Thymus (tissue), 11 donors: Measurements from ENCODE around the gene VPS13D. TPM values are rescaled to one million over a fixed set of nuclear protein-coding genes. Genes with fewer than 3 reads are reported as not detected.

Experiments
- DNase-seq, 9 donors: peaks; one replicate each; pipeline ENCODE4 v3.0.0-alpha.2; 2013; ENCODE audit warnings: low spot score in 9 of 9, low read depth in 6 of 9, missing footprints in 1 of 9
- H3K27ac ChIP-seq, 2 donors: one replicate each; pipeline ENCODE4 v1.5.1; 2013; ENCODE audit warnings: control low read depth in 1 of 2, low read depth in 1 of 2, low read length in 1 of 2, mild to moderate bottlenecking in 1 of 2, moderate library complexity in 1 of 2
- H3K27me3 ChIP-seq, 2 donors: one replicate each; pipeline ENCODE4 v1.5.1; 2013; ENCODE audit warnings: low read length in 1 of 2; ENCODE audit not compliant: control insufficient read depth in 2 of 2, insufficient read depth in 1 of 2
- H3K36me3 ChIP-seq, 2 donors: one replicate each; pipeline ENCODE4 v1.5.1; 2013; ENCODE audit warnings: low read length in 1 of 2, mild to moderate bottlenecking in 1 of 2, moderate library complexity in 1 of 2; ENCODE audit not compliant: control insufficient read depth in 2 of 2, insufficient read depth in 2 of 2
- H3K4me1 ChIP-seq, 2 donors: one replicate each; pipeline ENCODE4 v1.5.1; 2013; ENCODE audit warnings: low read length in 2 of 2; ENCODE audit not compliant: control insufficient read depth in 2 of 2, insufficient read depth in 2 of 2
- H3K4me3 ChIP-seq, 2 donors: one replicate each; pipeline ENCODE4 v1.5.1; 2013; ENCODE audit warnings: low read length in 2 of 2, control low read depth in 1 of 2, mild to moderate bottlenecking in 1 of 2
- H3K9me3 ChIP-seq, 2 donors: one replicate each; pipeline ENCODE4 v1.5.1; 2013; ENCODE audit warnings: low read length in 1 of 2, mild to moderate bottlenecking in 1 of 2; ENCODE audit not compliant: control insufficient read depth in 2 of 2, insufficient read depth in 1 of 2
- WGBS: extraction: QIAGEN DNeasy Blood & Tissue Kit; methylation state at CpG from one replicate; pipeline ENCODE4 v1.1.7; 2013; 5-methylcytosine and 5-hydroxymethylcytosine counted together
- polyA plus RNA-seq: library from polyadenylated mRNA; stranded (reverse); fragments of 200-250 nt; gene quantifications from one replicate; pipeline ENCODE4 v1.2.3, GENCODE V29; 2013
- total RNA-seq: library from RNA; stranded (reverse); fragments of 120-200 nt; gene quantifications from one replicate; pipeline ENCODE4 v1.2.4, GENCODE V29; 2013
- donor health status: healthy.

The VPS13D gene
- total and polyA plus RNA-seq, 2 donors: 10.2 to 21.7 TPM

GRCh38 chr1:12416744-12417143 is 186.9 kb downstream of the VPS13D start:
- H3K9me3 ChIP-seq: no peaks in the 10 kb centered on the region
- no peak overlapping the region for H3K4me3 ChIP-seq
- H3K4me1 ChIP-seq: peaks cover 15 to 16% of the 10 kb centered on the region in 2 donors
- WGBS: 98% methylated on average over 6 of the region's 6 CpGs
- H3K27ac ChIP-seq: peak overlapping the region; percentile 77 to 86
- no peaks in the 10 kb centered on the region for H3K27me3 ChIP-seq
- DNase-seq: no peak
- H3K36me3 ChIP-seq: peaks cover under 1 to 2% of the 10 kb centered on the region in 2 donors

GRCh38 chr1:12417389-12417788 is 187.6 kb downstream of the VPS13D start:
- peak; percentile 61 to 95 (median 82) for DNase-seq
- Histone ChIP-seq H3K36me3 (peaks cover 0 to 2% of the 10 kb centered on the region in 2 donors), H3K4me1 (peaks cover 15 to 16% of the 10 kb centered on the region in 2 donors), H3K9me3 (no peaks in the 10 kb centered on the region), H3K27ac (peak overlapping the region; percentile 77 to 86), H3K4me3 (no peak overlapping the region), H3K27me3 (no peaks in the 10 kb centered on the region)
- 18% methylated on average over 7 of the region's 7 CpGs for WGBS

GRCh38 chr1:12420171-12420570 is 190.3 kb downstream of the VPS13D start:
- Histone ChIP-seq H3K4me1 (peaks cover 15 to 19% of the 10 kb centered on the region in 2 donors), H3K27ac (no peak overlapping the region), H3K9me3 (no peaks in the 10 kb centered on the region), H3K4me3 (no peak overlapping the region), H3K27me3 (no peaks in the 10 kb centered on the region), H3K36me3 (peaks cover 0 to 2% of the 10 kb centered on the region in 2 donors)
- 55% methylated on average over 2 of the region's 2 CpGs for WGBS
- DNase-seq: no peak

DNA sequence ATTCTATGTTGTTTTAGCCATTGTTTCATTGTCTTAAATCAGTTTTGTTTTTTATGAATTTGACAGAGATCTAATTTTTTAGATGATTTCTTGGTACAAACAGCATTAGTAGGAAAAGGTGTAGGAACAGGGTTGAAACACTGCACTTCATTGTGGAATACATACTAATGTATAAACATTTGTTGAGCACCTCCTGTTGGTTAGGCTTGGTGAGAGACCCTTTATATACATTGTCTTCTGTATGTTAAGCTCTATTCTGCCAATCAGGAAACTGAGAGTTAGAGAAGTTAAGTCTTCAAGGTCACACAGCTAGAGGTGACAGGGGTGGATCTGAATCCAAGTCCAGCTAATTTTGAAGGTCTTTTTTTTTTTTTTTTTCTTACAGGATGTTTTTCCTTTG is 192.7 kb downstream of the VPS13D start:
- Histone ChIP-seq H3K36me3 (peaks cover 0 to 2% of the 10 kb centered on the region in 2 donors), H3K4me3 (no peak overlapping the region), H3K27me3 (no peaks in the 10 kb centered on the region), H3K4me1 (peaks cover 6 to 9% of the 10 kb centered on the region in 2 donors), H3K9me3 (no peaks in the 10 kb centered on the region), H3K27ac (no peak overlapping the region)
- peak in 1 of 9 donors; percentile 45 for DNase-seq

DNA sequence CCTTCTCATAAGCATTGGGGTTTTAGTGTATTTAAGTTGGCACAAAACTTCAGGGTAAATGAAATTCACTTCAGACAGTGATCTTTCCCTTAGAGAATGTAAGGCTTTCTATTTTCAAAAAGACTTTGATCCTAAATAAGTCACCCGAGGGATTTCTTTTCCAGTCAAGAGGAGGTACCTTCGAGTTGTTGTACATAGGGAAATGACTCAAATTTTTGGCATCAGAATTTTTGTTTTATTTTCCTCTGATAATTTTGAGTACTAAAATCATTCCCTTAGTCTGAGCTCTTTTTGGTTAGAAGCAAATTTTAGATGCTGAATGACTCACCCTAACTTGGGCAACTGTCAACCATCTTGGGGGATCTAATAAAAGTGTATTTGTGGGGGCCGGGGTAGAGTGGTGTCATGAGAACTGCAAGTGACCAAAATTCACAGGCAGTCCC is 194.3 kb downstream of the VPS13D start:
- DNase-seq: no peak
- Histone ChIP-seq H3K9me3 (no peaks in the 10 kb centered on the region), H3K27ac (no peak overlapping the region), H3K4me1 (peaks cover 0 to 3% of the 10 kb centered on the region in 2 donors), H3K4me3 (no peak overlapping the region), H3K27me3 (no peaks in the 10 kb centered on the region), H3K36me3 (no peaks in the 10 kb centered on the region)
- 94% methylated on average over 3 of the region's 3 CpGs for WGBS

GRCh38 chr1:12424793-12425192 is 195.0 kb downstream of the VPS13D start:
- H3K4me1 ChIP-seq: peaks cover 0 to 3% of the 10 kb centered on the region in 2 donors
- no peak overlapping the region for H3K27ac ChIP-seq
- no peak overlapping the region for H3K4me3 ChIP-seq
- H3K27me3 ChIP-seq: no peaks in the 10 kb centered on the region
- no peak for DNase-seq
- no peaks in the 10 kb centered on the region for H3K36me3 ChIP-seq
- no peaks in the 10 kb centered on the region for H3K9me3 ChIP-seq

DNA sequence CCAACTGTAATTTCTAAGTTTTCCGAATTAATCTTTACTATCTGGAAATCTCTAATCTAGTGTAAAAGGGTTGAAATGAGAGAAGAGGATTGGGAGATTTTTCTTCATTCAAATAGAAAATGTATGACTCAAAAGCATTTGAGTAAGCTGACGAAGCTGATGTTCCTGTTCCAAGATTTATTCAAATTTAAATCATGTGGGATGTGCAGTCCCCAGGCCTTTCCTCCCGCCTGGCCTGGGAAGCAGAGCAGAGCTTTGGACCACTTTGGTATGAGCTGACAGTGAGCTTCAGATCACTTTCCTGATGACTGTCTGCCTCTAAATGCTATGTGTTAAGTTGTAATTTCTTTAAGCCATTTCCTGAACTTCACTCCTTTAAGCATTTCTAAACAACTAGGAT is 196.2 kb downstream of the VPS13D start:
- Histone ChIP-seq H3K27me3 (no peaks in the 10 kb centered on the region), H3K27ac (no peak overlapping the region), H3K4me1 (peaks cover 0 to 3% of the 10 kb centered on the region in 2 donors), H3K9me3 (no peaks in the 10 kb centered on the region), H3K36me3 (no peaks in the 10 kb centered on the region), H3K4me3 (no peak overlapping the region)
- WGBS: 98% methylated on average over 3 of the region's 3 CpGs
- no peak for DNase-seq

- H3K27me3 ChIP-seq: no peaks in the 10 kb centered on the region
- H3K36me3 ChIP-seq: no peaks in the 10 kb centered on the region
- H3K27ac ChIP-seq: no peak overlapping the region
- H3K9me3 ChIP-seq: no peaks in the 10 kb centered on the region
- H3K4me1 ChIP-seq: peaks cover 2 to 13% of the 10 kb centered on the region in 2 donors
- H3K4me3 ChIP-seq: no peak overlapping the region
- WGBS: over 99% methylated on average over 4 of the region's 4 CpGs
- DNase-seq: no peak
These were observed 198.5 kb downstream of the VPS13D start for GRCh38 chr1:12428334-12428733.

GRCh38 chr1:12430525-12430924 is 200.7 kb downstream of the VPS13D start:
- Histone ChIP-seq H3K27ac (no peak overlapping the region), H3K27me3 (no peaks in the 10 kb centered on the region), H3K4me1 (peaks cover 16 to 28% of the 10 kb centered on the region in 2 donors), H3K9me3 (no peaks in the 10 kb centered on the region), H3K4me3 (no peak overlapping the region), H3K36me3 (no peaks in the 10 kb centered on the region)
- 96% methylated on average over 4 of the region's 4 CpGs for WGBS
- no peak for DNase-seq

DNA sequence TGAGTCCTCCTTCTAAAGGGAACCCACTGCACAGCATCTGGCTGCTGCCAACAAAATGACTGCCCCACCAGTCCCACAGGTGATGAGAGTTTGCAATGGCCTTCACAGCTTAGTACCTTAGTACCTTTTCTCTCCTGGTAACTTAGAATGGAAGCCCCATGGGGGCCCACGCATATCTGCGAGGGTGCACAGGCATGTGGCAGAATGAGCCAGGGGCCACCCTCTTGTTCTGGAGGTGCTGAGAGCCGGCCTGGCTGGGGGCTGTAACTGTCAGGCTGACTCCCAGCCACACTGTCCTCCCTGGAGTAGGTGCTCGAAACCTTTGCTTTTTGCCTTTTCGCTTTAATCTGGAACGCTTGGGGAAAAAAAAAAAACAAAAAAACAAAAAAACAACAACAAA is 203.1 kb downstream of the VPS13D start:
- Histone ChIP-seq H3K9me3 (no peaks in the 10 kb centered on the region), H3K36me3 (no peaks in the 10 kb centered on the region), H3K4me3 (no peak overlapping the region), H3K4me1 (peaks cover 23 to 47% of the 10 kb centered on the region in 2 donors), H3K27me3 (no peaks in the 10 kb centered on the region), H3K27ac (no peak overlapping the region)
- no peak for DNase-seq
- 98% methylated on average over 6 of the region's 6 CpGs for WGBS
